GM12878 (cell line): ENCODE results near the gene RHBDD1. TPM values are rescaled to one million over a fixed set of nuclear protein-coding genes. Genes with fewer than 3 reads are reported as not detected.

Experiments
- ATAC-seq: fragments of 200-7000 bp; cut with Tn5 transposase; 3 replicates; pipeline ENCODE4 v1.9.1; 2020; ENCODE audit warnings: mild to moderate bottlenecking, moderate library complexity
- BruUV-seq: library from RNA; stranded (reverse); fragments of 400-500 nt; replicated peaks from 2 replicates; lab custom pipeline; 2021; lab: Mats Ljungman, UMichigan
- CTCF ChIA-PET: fragments of 300-600 bp; sonication (Branson Sonifier 250); formaldehyde crosslinking; extraction: SDS; loops from one replicate; lab custom pipeline; 2021; ENCODE audit warnings: inconsistent platforms; lab: Yijun Ruan, JAX
- POLR2A ChIA-PET: fragments of 350-600 bp; formaldehyde crosslinking; extraction: SDS; loops from one replicate; lab custom pipeline; 2021; ENCODE audit warnings: inconsistent platforms; lab: Charles Lee
- RAD21 ChIA-PET: fragments of 300-600 bp; sonication (Branson Sonifier 250); formaldehyde crosslinking; loops from one replicate; lab custom pipeline; 2023; ENCODE audit warnings: antibody characterized with exemption; ENCODE audit not compliant: unreplicated experiment; lab: Charles Lee
- SMC1A ChIA-PET: fragments of 300-600 bp; sonication (Branson Sonifier 250); formaldehyde crosslinking; loops from one replicate; lab custom pipeline; 2023; ENCODE audit not compliant: unreplicated experiment, uncharacterized antibody; lab: Charles Lee
- DNase-seq: peaks from one replicate; pipeline ENCODE4 v3.0.0-alpha.2; 2011; ENCODE audit warnings: low read depth, low spot score
- FAIRE-seq: peaks from 3 replicates; lab custom pipeline; 2011; peaks lifted over from hg19 to GRCh38; lab: Jason Lieb, UNC
- H2AFZ ChIP-seq: 2 replicates; pipeline ENCODE4 v1.6.0; 2011; ENCODE audit warnings: low read depth, low read length, control low read depth; ENCODE audit not compliant: control insufficient read depth
- H3K27ac ChIP-seq: 2 replicates; pipeline ENCODE4 v1.5.1; 2011; ENCODE audit warnings: control low read depth; ENCODE audit not compliant: control insufficient read depth, insufficient read depth
- H3K27me3 ChIP-seq, 2 experiments: replicated peaks in 1 of 2; 2 replicates each; pipeline versions ENCODE4 v1.6.0 to v1.6.1; 2011; ENCODE audit warnings: low read length in 1 of 2; ENCODE audit not compliant: control insufficient read depth in 2 of 2, insufficient read depth in 2 of 2
- H3K36me3 ChIP-seq, 2 experiments: 2 replicates each; pipeline ENCODE4 v1.5.1; 2011; ENCODE audit warnings: low read length in 1 of 2; ENCODE audit not compliant: control insufficient read depth in 2 of 2, insufficient read depth in 2 of 2
- H3K4me1 ChIP-seq: 2 replicates; pipeline ENCODE4 v1.6.1; 2011; ENCODE audit warnings: mild to moderate bottlenecking, low read length, moderate library complexity, mixed read lengths; ENCODE audit not compliant: control insufficient read depth, insufficient read depth
- H3K4me2 ChIP-seq: 2 replicates; pipeline ENCODE4 v1.6.0; 2011; ENCODE audit warnings: control low read depth; ENCODE audit not compliant: control insufficient read depth, insufficient read depth
- H3K4me3 ChIP-seq: fragments of 200-600 bp; sonication (generic); 2 replicates; pipeline ENCODE4 v1.5.1; 2016
- H3K79me2 ChIP-seq: 2 replicates; pipeline ENCODE4 v1.6.0; 2011; ENCODE audit warnings: low read length; ENCODE audit not compliant: control insufficient read depth, insufficient read depth
- H3K9ac ChIP-seq: 2 replicates; pipeline ENCODE4 v1.8.0; 2011; ENCODE audit warnings: low read length, control low read depth, mixed read lengths; ENCODE audit not compliant: control insufficient read depth, insufficient read depth
- H3K9me3 ChIP-seq: replicated peaks from 3 replicates; pipeline ENCODE4 v1.5.1; 2011; ENCODE audit warnings: mild to moderate bottlenecking, low read length; ENCODE audit not compliant: control insufficient read depth, insufficient read depth
- H4K20me1 ChIP-seq: 2 replicates; pipeline ENCODE4 v1.6.0; 2011; ENCODE audit not compliant: control insufficient read depth, insufficient read depth
- ATF7 ChIP-seq: fragments of 450-650 bp; IDR thresholded peaks from 2 replicates; pipeline ENCODE4 v1.6.1; 2016; ENCODE audit warnings: low read depth, mild to moderate bottlenecking
- CHD4 ChIP-seq: fragments of 200-600 bp; sonication (generic); IDR thresholded peaks from 2 replicates; pipeline ENCODE4 v1.6.1; 2016; ENCODE audit warnings: mild to moderate bottlenecking
- CTCF ChIP-seq, 3 experiments: IDR thresholded peaks in 2 of 3; conservative IDR thresholded peaks in 1 of 3; 2 replicates each; pipeline ENCODE4 v1.5.1; 2011; ENCODE audit warnings: low read depth in 3 of 3, low read length in 3 of 3, mild to moderate bottlenecking in 3 of 3, control low read depth in 2 of 3, moderate library complexity in 2 of 3, inconsistent platforms in 1 of 3, mixed read lengths in 1 of 3; ENCODE audit not compliant: control insufficient read depth in 2 of 3, insufficient read depth in 1 of 3; ENCODE audit errors: extremely low read depth in 1 of 3
- E2F4 ChIP-seq: IDR thresholded peaks from 2 replicates; pipeline ENCODE4 v1.6.1; 2012; ENCODE audit warnings: low read depth, low read length, improper control_type of control experiment
- EZH2 ChIP-seq: IDR thresholded peaks from 2 replicates; pipeline ENCODE4 v1.6.1; 2012; ENCODE audit warnings: low read depth, mild to moderate bottlenecking, control low read depth, inconsistent platforms, low read length, borderline replicate concordance; ENCODE audit not compliant: control insufficient read depth
- KAT2A ChIP-seq: conservative IDR thresholded peaks from 2 replicates; pipeline ENCODE4 v1.6.1; 2011; ENCODE audit warnings: low read depth, low read length; ENCODE audit not compliant: control insufficient read depth
- RCOR1 ChIP-seq: conservative IDR thresholded peaks from 2 replicates; pipeline ENCODE4 v1.6.1; 2012; ENCODE audit warnings: low read depth, low read length, improper control_type of control experiment
- SMC3 ChIP-seq: IDR thresholded peaks from 2 replicates; pipeline ENCODE4 v1.6.1; 2011; ENCODE audit warnings: low read length, improper control_type of control experiment, borderline replicate concordance
- STAT3 ChIP-seq: IDR thresholded peaks from 2 replicates; pipeline ENCODE4 v1.6.1; 2011; ENCODE audit warnings: low read depth, low read length, improper control_type of control experiment
- ZSCAN29 ChIP-seq: fragments of 450-650 bp; IDR thresholded peaks from 2 replicates; pipeline ENCODE4 v1.6.1; 2017; ENCODE audit warnings: mild to moderate bottlenecking, moderate library complexity
- WGBS: methylation state at CpG from one replicate; pipeline ENCODE4 v1.1.6; 2016; ENCODE audit warnings: low lambda C conversion rate; ENCODE audit not compliant: insufficient replicate concordance, insufficient coverage; ENCODE audit errors: missing lambda C conversion rate; 5-methylcytosine and 5-hydroxymethylcytosine counted together
- in situ Hi-C: fragments of 300-500 bp; cut with MboI; formaldehyde crosslinking; loops from 9 replicates; pipeline ENCODE4 v1.14.3; 2018; ENCODE audit warnings: mixed read lengths
- intact Hi-C: fragments of 100-400 bp; cut with micrococcal nuclease; formaldehyde crosslinking; loops from one replicate; pipeline ENCODE4 v1.14.2; 2022; ENCODE audit not compliant: unreplicated experiment
- polyA plus RNA-seq, 11 experiments: library from polyadenylated mRNA; depleted of rRNA in 4 of 11; unstranded in 6 of 11; stranded (reverse) in 5 of 11; fragments of >200 nt; fragmentation: Nextera tagmentation in 4 of 11; fragmentation: Illumina TruSeq in 1 of 11; extraction: Ambion mirVana in 4 of 11; extraction: Trizol in 1 of 11; gene quantifications; 1 replicate in 1 of 11; 2 replicates in 10 of 11; pipeline versions ENCODE4 v1.2.1 to v1.2.3, GENCODE V29; 2011 to 2016; ENCODE audit warnings: inconsistent platforms in 2 of 11, missing spikeins in 2 of 11, low read depth in 1 of 11
- total RNA-seq, 4 experiments: library from RNA; depleted of rRNA in 3 of 4; stranded (reverse); fragments of >200 nt in 3 of 4; fragmentation: Illumina TruSeq in 1 of 4; extraction: Trizol in 1 of 4; gene quantifications; 2 replicates each; pipeline versions ENCODE4 v1.2.1 to v1.2.3, GENCODE V29; 2013 to 2021

Gene RHBDD1
- total and polyA plus RNA-seq, 10 of the 15 experiments (the other 5 are each of a cell fraction or from before 2014, with no cell fraction given): 7.1 to 36.4 (median 14.7) TPM

GRCh38 chr2:226887940-226888339 lies 52.1 kb downstream of the RHBDD1 start (continued):
- TF ChIP-seq SMC3 (no peak), RCOR1 (no peak), STAT3 (no peak), EZH2 (no peak), ATF7 (no peak), E2F4 (no peak)
- TF ChIP-seq, all 136 proteins: peak for 0

GRCh38 chr2:226888378-226888965 lies 52.6 kb downstream of the RHBDD1 start:
- 100% methylated on average over 2 of the region's 2 CpGs for WGBS
- POLR2A ChIA-PET: no interaction called here
- Histone ChIP-seq H3K4me3 (no peak overlapping the region), H3K9ac (no peak overlapping the region), H3K4me1 (no peaks in the 10 kb centered on the region), H3K27me3 (no peaks in the 10 kb centered on the region), H4K20me1 (no peaks in the 10 kb centered on the region), H3K27ac (no peak overlapping the region), H3K79me2 (no peaks in the 10 kb centered on the region), H3K9me3 (no peaks in the 10 kb centered on the region), H3K4me2 (no peak overlapping the region), H2AFZ (no peak overlapping the region), H3K36me3 (no peaks in the 10 kb centered on the region; a peak in 1 of 4 replicates)
- in situ Hi-C loops (no loop called here), intact Hi-C loops (no loop called here)
- TF ChIP-seq EZH2 (no peak), CHD4 (no peak), KAT2A (no peak), ZSCAN29 (no peak), CTCF (IDR thresholded peaks at IDR 0.05 in 2 of 3, conservative IDR thresholded peaks at IDR 0.05 in 1 of 3; ENCODE audit: control insufficient read depth in 2 of 3, extremely low read depth in 1 of 3, insufficient read depth in 1 of 3, low read depth in 3 of 3, low read length in 3 of 3) (no peak)
- no peak for FAIRE-seq
- SMC1A ChIA-PET: no interaction called here
- CTCF ChIA-PET: no interaction called here
- RAD21 ChIA-PET: no interaction called here
- no peak for DNase-seq
- ATAC-seq: no peak
- BruUV-seq: no TSS peak
